ENCODE results near the gene LHFPL2. TPM values are rescaled to one million over a fixed set of nuclear protein-coding genes. Genes with fewer than 3 reads are reported as not detected.

The LHFPL2 gene
- total RNA-seq, 1 donor from 2014 or later: 47.6 TPM

DNA sequence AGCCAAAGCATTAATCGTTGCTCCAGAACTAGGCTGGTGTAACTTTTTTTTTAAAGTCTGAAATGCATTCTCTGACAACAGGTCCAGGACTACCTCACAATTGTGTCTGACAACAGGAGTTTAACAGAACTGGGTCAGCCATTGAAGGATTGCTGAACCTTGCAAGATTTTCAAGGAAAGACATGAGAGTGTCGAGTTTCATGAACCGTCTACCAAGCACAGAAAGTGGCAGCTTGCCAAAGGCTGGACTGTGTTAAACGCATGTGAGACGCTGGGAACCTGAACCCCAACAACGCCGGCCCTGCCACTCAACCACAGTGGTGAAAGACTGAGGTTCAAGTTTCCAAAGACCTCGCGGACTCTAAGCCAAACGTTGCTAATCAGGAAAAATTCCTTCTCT lies 79.1 kb downstream of the LHFPL2 start:
- no peak for DNase-seq (ENCODE audit: low spot score)
- no peaks in the 10 kb centered on the region for H3K36me3 Mint-ChIP-seq (ENCODE audit: low read depth, unreplicated experiment)
- peaks cover 42% of the 10 kb centered on the region for H3K4me1 Mint-ChIP-seq (ENCODE audit: unreplicated experiment)
- no peak overlapping the region for H3K27ac Mint-ChIP-seq (ENCODE audit: unreplicated experiment)
- H3K9me3 Mint-ChIP-seq (ENCODE audit: unreplicated experiment): no peaks in the 10 kb centered on the region
- no peaks in the 10 kb centered on the region for H3K27me3 Mint-ChIP-seq (ENCODE audit: unreplicated experiment)
- no peak overlapping the region for H3K4me3 Mint-ChIP-seq (ENCODE audit: unreplicated experiment)
- TF ChIP-seq, protein P1, sequence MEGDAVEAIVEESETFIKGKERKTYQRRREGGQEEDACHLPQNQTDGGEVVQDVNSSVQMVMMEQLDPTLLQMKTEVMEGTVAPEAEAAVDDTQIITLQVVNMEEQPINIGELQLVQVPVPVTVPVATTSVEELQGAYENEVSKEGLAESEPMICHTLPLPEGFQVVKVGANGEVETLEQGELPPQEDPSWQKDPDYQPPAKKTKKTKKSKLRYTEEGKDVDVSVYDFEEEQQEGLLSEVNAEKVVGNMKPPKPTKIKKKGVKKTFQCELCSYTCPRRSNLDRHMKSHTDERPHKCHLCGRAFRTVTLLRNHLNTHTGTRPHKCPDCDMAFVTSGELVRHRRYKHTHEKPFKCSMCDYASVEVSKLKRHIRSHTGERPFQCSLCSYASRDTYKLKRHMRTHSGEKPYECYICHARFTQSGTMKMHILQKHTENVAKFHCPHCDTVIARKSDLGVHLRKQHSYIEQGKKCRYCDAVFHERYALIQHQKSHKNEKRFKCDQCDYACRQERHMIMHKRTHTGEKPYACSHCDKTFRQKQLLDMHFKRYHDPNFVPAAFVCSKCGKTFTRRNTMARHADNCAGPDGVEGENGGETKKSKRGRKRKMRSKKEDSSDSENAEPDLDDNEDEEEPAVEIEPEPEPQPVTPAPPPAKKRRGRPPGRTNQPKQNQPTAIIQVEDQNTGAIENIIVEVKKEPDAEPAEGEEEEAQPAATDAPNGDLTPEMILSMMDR (IDR thresholded peaks at IDR 0.05; ENCODE audit: unreplicated experiment): no peak

DNA sequence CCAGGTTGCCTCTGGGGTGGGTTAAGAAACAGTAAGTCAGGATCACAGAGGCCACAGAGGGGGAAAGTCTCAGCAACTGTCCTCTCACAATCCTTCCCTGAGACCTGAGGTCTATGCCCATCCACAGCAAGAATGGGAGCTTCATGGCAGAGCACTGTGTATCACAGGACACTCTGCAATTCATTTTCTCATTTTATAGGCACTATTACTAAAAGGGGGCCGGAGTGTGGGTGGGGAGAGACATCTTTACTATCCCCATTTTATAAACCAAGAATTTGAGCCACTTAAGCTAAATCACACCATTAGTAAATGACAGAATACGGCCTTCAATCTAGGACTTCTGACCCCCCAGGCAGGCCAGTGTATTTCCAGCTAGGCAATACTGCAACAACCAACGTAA lies 79.9 kb downstream of the LHFPL2 start:
- H3K9me3 Mint-ChIP-seq (ENCODE audit: unreplicated experiment): no peaks in the 10 kb centered on the region
- no peaks in the 10 kb centered on the region for H3K36me3 Mint-ChIP-seq (ENCODE audit: low read depth, unreplicated experiment)
- peak overlapping the region; percentile 80 for H3K27ac Mint-ChIP-seq (ENCODE audit: unreplicated experiment)
- H3K27me3 Mint-ChIP-seq (ENCODE audit: unreplicated experiment): no peaks in the 10 kb centered on the region
- DNase-seq (ENCODE audit: low spot score): no peak
- TF ChIP-seq, protein P1 (IDR thresholded peaks at IDR 0.05; ENCODE audit: unreplicated experiment): no peak
- no peak overlapping the region for H3K4me3 Mint-ChIP-seq (ENCODE audit: unreplicated experiment)
- peaks cover 35% of the 10 kb centered on the region for H3K4me1 Mint-ChIP-seq (ENCODE audit: unreplicated experiment)

DNA sequence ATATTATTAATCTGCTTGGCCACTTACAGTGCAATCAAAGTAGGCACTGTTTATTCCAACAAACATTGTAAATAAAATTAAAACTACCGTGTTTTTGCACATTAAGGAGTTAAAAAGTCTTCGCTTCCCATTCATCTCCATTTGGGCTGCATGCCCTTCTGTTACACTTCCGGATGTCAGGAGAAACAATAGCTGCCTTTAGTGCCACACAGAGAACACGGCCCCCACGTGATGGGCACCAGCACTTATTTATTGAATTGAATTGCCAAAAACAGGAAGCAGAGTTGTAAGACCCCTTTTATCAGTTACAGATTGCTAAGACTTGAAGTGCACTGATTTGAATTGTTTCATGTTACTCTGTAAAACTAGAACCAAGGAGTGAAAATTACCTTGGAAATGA lies 80.4 kb downstream of the LHFPL2 start:
- no peak for DNase-seq (ENCODE audit: low spot score)
- Mint-ChIP-seq H3K27me3 (ENCODE audit: unreplicated experiment) (no peaks in the 10 kb centered on the region), H3K36me3 (ENCODE audit: low read depth, unreplicated experiment) (no peaks in the 10 kb centered on the region), H3K9me3 (ENCODE audit: unreplicated experiment) (no peaks in the 10 kb centered on the region), H3K4me1 (ENCODE audit: unreplicated experiment) (peaks cover 31% of the 10 kb centered on the region), H3K4me3 (ENCODE audit: unreplicated experiment) (no peak overlapping the region), H3K27ac (ENCODE audit: unreplicated experiment) (peak overlapping the region; percentile 80)
- TF ChIP-seq, protein P1 (IDR thresholded peaks at IDR 0.05; ENCODE audit: unreplicated experiment): no peak

DNA sequence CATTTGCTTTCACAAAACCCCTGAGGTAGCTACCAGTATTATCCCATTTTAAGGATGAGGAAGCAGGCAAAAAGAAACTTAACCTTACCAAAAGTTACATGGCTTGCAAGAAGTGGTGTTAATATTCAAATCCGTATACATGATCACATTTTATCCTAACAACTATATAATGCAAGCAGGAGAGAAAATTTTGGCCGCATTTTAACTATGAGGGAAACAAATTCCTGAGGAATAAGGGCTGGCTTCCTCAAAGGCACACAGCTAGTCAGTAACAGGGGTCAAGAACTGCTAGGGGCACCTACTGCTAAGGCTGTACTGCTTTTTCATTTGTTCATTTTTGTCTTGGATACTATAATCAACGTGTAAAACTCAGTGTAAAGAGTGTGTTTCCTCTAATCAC lies 81.0 kb downstream of the LHFPL2 start:
- Mint-ChIP-seq H3K36me3 (ENCODE audit: low read depth, unreplicated experiment) (no peaks in the 10 kb centered on the region), H3K27ac (ENCODE audit: unreplicated experiment) (no peak overlapping the region), H3K9me3 (ENCODE audit: unreplicated experiment) (no peaks in the 10 kb centered on the region)

DNA sequence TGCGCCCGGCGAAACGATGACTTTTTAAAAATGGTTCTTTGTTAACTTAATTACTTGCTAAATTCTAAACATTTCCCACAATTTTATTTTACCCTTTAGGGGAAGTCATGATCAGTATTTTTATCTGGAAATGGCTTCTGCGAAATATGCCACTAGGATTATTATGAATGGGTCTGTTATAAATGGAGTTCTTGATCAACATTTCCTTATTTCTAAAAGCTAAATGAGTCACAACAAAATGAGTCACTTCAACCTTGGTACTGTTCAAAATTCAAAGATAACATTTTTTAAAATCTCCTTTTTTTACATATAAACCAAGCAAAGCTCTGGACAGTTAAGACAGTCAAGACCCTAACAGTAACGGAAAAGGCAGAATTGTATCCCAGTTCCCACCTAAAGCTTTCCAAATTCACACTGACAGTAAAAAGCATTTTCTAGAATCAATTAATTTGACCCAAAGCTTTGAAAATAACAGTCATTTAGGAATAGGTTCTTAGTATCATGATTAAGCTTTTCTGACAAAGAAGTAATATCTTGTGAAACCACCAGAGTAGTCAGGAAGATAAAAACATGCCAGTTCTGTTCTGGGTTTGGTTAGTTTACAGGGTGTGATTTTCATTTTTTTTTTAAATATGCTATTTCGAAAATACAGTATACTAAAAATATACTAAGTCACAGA lies 81.7 kb downstream of the LHFPL2 start:
- H3K4me3 Mint-ChIP-seq (ENCODE audit: unreplicated experiment): no peak overlapping the region
- DNase-seq (ENCODE audit: low spot score): no peak
- H3K27me3 Mint-ChIP-seq (ENCODE audit: unreplicated experiment): no peaks in the 10 kb centered on the region
- no peak overlapping the region for H3K27ac Mint-ChIP-seq (ENCODE audit: unreplicated experiment)
- H3K36me3 Mint-ChIP-seq (ENCODE audit: low read depth, unreplicated experiment): peaks cover 3% of the 10 kb centered on the region
- H3K4me1 Mint-ChIP-seq (ENCODE audit: unreplicated experiment): peaks cover 26% of the 10 kb centered on the region
- no peaks in the 10 kb centered on the region for H3K9me3 Mint-ChIP-seq (ENCODE audit: unreplicated experiment)
- TF ChIP-seq, protein P1 (IDR thresholded peaks at IDR 0.05; ENCODE audit: unreplicated experiment): no peak

More for the DNA sequence above, 81.0 kb downstream of the LHFPL2 start:
- no peaks in the 10 kb centered on the region for H3K27me3 Mint-ChIP-seq (ENCODE audit: unreplicated experiment)
- TF ChIP-seq, protein P1 (IDR thresholded peaks at IDR 0.05; ENCODE audit: unreplicated experiment): no peak
- H3K4me1 Mint-ChIP-seq (ENCODE audit: unreplicated experiment): peaks cover 26% of the 10 kb centered on the region
- H3K4me3 Mint-ChIP-seq (ENCODE audit: unreplicated experiment): no peak overlapping the region
- DNase-seq (ENCODE audit: low spot score): no peak
